Gastroesophageal sphincter (tissue), 4 donors: ENCODE data around the gene VCL. TPM values are rescaled to one million over a fixed set of nuclear protein-coding genes. Genes with fewer than 3 reads are reported as not detected.

Experiments used
- ATAC-seq: fragments of 150-250 bp; one replicate; pipeline ENCODE4 v1.9.1; 2016; ENCODE audit warnings: mild to moderate bottlenecking, moderate library complexity
- H3K27ac ChIP-seq, 4 donors: fragments of 200-600 bp; sonication (generic) in 3 of 4; 1 replicate in 3 of 4; 2 replicates in 1 of 4; pipeline ENCODE4 v1.5.1; 2016 to 2019
- H3K27me3 ChIP-seq: fragments of 200-600 bp; sonication (generic); one replicate; pipeline ENCODE4 v1.5.1; 2019
- H3K36me3 ChIP-seq, 2 donors: fragments of 200-600 bp; sonication (generic); one replicate each; pipeline ENCODE4 v1.5.1; 2019; ENCODE audit warnings: control low read depth in 1 of 2
- H3K4me1 ChIP-seq, 3 donors: fragments of 200-600 bp; sonication (generic); 1 replicate in 2 of 3; 2 replicates in 1 of 3; pipeline ENCODE4 v1.5.1; 2016 to 2019; ENCODE audit warnings: control low read depth in 2 of 3
- H3K4me3 ChIP-seq, 2 donors: fragments of 200-600 bp; sonication (generic); one replicate each; pipeline ENCODE4 v1.5.1; 2019; ENCODE audit warnings: mild to moderate bottlenecking in 1 of 2, moderate library complexity in 1 of 2
- H3K9me3 ChIP-seq, 3 donors: fragments of 200-600 bp; sonication (generic); one replicate each; pipeline ENCODE4 v1.5.1; 2017 to 2019; ENCODE audit warnings: control low read depth in 2 of 3
- CTCF ChIP-seq, 4 experiments: fragments of 200-600 bp in 2 of 4; fragments of 450-650 bp in 2 of 4; sonication (generic) in 1 of 4; IDR thresholded peaks; one replicate each; pipeline ENCODE4 v1.5.1; 2017 to 2019; ENCODE audit warnings: antibody characterized with exemption in 4 of 4, mild to moderate bottlenecking in 2 of 4, moderate library complexity in 2 of 4
- EP300 ChIP-seq: sonication (generic); formaldehyde crosslinking; IDR thresholded peaks from one replicate; pipeline ENCODE4 v1.6.1; 2017; ENCODE audit warnings: antibody characterized with exemption, mild to moderate bottlenecking
- POLR2A ChIP-seq, 2 donors: fragments of 450-650 bp; IDR thresholded peaks; one replicate each; pipeline ENCODE4 v1.6.1; 2017; ENCODE audit warnings: antibody characterized with exemption in 2 of 2, mild to moderate bottlenecking in 2 of 2, moderate library complexity in 1 of 2
- POLR2AphosphoS5 ChIP-seq: sonication (generic); formaldehyde crosslinking; IDR thresholded peaks from one replicate; pipeline ENCODE4 v1.6.1; 2017; ENCODE audit warnings: antibody characterized with exemption
- WGBS, 2 donors: methylation state at CpG; one replicate each; pipeline ENCODE4 v1.1.5; 2018; ENCODE audit warnings: low coverage in 1 of 2; 5-methylcytosine and 5-hydroxymethylcytosine counted together
- total RNA-seq, 4 donors: library from RNA; depleted of rRNA; stranded (reverse); fragments of >200 nt; gene quantifications; one replicate each; pipeline ENCODE4 v1.1.0, GENCODE V29; 2016

The VCL gene
- total RNA-seq, 4 donors from 2014 or later: 433 to 615 (median 440) TPM

GRCh38 chr10:73992899-73993788, 4.8 kb upstream of the VCL start:
- H3K27me3 ChIP-seq: no peaks in the 10 kb centered on the region
- H3K4me3 ChIP-seq: no peak overlapping the region
- ATAC-seq: no peak
- H3K4me1 ChIP-seq: peaks cover 0 to 8% (median 0%) of the 10 kb centered on the region in 3 donors
- H3K9me3 ChIP-seq: no peaks in the 10 kb centered on the region
- WGBS, 2 donors: 63 to 74% methylated on average over 3 to 6 of the region's 6 CpGs
- no peaks in the 10 kb centered on the region for H3K36me3 ChIP-seq
- H3K27ac ChIP-seq: no peak overlapping the region
- TF ChIP-seq POLR2AphosphoS5 (no peak), CTCF (IDR thresholded peaks at IDR 0.05) (no peak), EP300 (no peak), POLR2A (IDR thresholded peaks at IDR 0.05) (no peak)

GRCh38 chr10:73995035-73995358, 2.9 kb upstream of the VCL start:
- Histone ChIP-seq H3K4me1 (peaks cover 0 to 15% (median 0%) of the 10 kb centered on the region in 3 donors), H3K36me3 (no peaks in the 10 kb centered on the region), H3K4me3 (no peak overlapping the region), H3K27me3 (no peaks in the 10 kb centered on the region), H3K27ac (no peak overlapping the region), H3K9me3 (no peaks in the 10 kb centered on the region)
- TF ChIP-seq POLR2AphosphoS5 (no peak), POLR2A (IDR thresholded peaks at IDR 0.05) (no peak), EP300 (no peak), CTCF (IDR thresholded peaks at IDR 0.05) (no peak)
- WGBS, 2 donors: 74 to 76% methylated on average over 2 of the region's 2 CpGs
- no peak for ATAC-seq

GRCh38 chr10:73997461-73997786, 492 bp upstream of the VCL start:
- Histone ChIP-seq H3K4me1 (peaks cover 0 to 39% (median 12%) of the 10 kb centered on the region in 3 donors), H3K4me3 (peak overlapping the region; percentile 47 to 100), H3K27ac (peak overlapping the region; percentile 47 to 99 (median 96)), H3K9me3 (no peaks in the 10 kb centered on the region), H3K36me3 (no peaks in the 10 kb centered on the region), H3K27me3 (no peaks in the 10 kb centered on the region)
- 0 to 2% methylated on average over 5 to 11 of the region's 11 CpGs for WGBS, 2 donors
- ATAC-seq: peak; percentile 40
- TF ChIP-seq POLR2A (IDR thresholded peaks at IDR 0.05) (no peak), CTCF (IDR thresholded peaks at IDR 0.05) (peak in 1 of 4 experiments; percentile 11)

GRCh38 chr10:73998623-73998928, 660 bp downstream of the VCL start:
- Histone ChIP-seq H3K4me3 (peak overlapping the region; percentile 89 to 100), H3K27ac (peak overlapping the region; percentile 94 to 99 (median 98)), H3K27me3 (no peaks in the 10 kb centered on the region), H3K36me3 (no peaks in the 10 kb centered on the region), H3K9me3 (no peaks in the 10 kb centered on the region), H3K4me1 (peaks cover 3 to 51% (median 12%) of the 10 kb centered on the region in 3 donors)
- WGBS, 2 donors: 0% methylated on average over 2 to 3 of the region's 21 CpGs
- ATAC-seq: no peak
- no peak for TF ChIP-seq POLR2AphosphoS5
- no peak for TF ChIP-seq CTCF (IDR thresholded peaks at IDR 0.05)
- TF ChIP-seq EP300: no peak
- no peak for TF ChIP-seq POLR2A (IDR thresholded peaks at IDR 0.05)
